GM18870 (cell line): ENCODE results near the gene CRACDL.
"Not testable (repeated sequence)": the region's sequence is repeated elsewhere in the genome, so short reads cannot be mapped to it uniquely, and the experiment has no call there.

Experiments used
- ATAC-seq: cut with Tn5 transposase; IDR thresholded peaks from one replicate; pipeline ENCODE4 v1.9.1; 2021; ENCODE audit warnings: moderate library complexity; ENCODE audit not compliant: unreplicated experiment

The CRACDL gene

GRCh38 chr2:98907966-98908905 is 27.8 kb downstream of the CRACDL start:
- no peak for ATAC-seq

DNA sequence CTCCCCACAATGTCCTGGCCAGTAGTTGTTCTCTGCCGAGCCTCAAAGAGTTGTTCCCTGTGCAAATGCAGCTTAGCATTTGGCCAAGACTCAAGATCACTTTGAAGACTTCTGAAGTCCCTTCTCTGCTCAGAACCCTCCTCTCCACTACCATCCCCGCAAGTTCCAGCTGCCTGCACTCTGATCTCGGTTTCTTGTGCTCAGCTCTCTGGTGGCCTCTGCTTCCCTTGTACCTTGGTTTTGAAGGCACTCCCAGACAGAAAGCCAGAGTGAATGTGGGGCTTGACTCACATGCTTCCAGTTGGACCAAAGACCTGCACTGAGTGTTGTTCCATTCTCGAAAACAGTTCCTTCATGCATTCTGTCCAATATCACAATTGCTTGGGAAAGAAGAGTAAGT is 28.6 kb downstream of the CRACDL start:
- ATAC-seq = no peak

DNA sequence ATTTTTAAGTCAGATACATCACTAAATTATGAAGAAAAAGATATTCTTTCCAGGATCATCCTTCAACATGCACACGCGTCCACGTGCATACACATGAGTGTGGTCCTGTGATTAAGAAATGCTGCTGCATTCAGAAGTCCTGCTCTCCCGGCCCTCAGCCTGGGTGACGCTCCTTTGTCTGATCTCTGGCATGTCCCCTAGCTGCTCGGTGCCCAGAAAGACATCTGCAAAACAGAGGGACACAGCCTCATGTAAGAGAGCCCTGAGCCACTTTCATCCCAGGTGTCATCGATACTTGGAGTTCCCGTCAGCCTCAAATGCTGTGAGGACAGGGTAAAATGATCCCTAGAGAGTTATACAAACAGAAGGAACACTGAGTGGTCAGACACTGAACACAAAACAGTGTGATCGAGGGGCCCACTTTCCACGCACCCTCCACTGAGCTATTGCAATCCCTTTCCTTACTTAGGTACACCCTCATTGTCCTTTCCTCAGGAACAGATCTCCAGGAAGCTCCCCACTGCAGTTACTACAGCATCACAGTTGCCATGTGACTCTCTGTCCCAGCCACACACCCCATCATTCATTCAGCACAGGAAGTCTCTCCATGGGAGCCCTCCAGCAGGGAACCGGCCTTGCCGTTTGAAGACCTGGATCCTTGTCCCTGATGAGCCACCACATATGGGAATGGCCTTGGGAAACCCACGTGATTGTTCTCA is 32.1 kb downstream of the CRACDL start:
- ATAC-seq = no peak

DNA sequence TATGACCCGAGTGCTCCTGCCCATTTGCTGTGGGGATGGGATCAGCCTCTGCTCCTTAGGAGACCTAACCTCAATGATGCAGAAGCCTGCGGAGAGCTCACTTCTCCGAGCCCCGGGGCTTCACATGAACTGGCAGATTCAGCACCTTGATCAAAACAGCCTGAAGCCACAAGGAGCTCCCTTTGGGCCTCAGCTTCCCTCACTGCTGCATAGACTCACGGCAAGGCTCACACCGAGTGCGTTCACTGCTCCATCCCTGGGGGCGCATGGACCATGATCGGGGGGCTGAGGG is 33.0 kb downstream of the CRACDL start:
- ATAC-seq = no peak

DNA sequence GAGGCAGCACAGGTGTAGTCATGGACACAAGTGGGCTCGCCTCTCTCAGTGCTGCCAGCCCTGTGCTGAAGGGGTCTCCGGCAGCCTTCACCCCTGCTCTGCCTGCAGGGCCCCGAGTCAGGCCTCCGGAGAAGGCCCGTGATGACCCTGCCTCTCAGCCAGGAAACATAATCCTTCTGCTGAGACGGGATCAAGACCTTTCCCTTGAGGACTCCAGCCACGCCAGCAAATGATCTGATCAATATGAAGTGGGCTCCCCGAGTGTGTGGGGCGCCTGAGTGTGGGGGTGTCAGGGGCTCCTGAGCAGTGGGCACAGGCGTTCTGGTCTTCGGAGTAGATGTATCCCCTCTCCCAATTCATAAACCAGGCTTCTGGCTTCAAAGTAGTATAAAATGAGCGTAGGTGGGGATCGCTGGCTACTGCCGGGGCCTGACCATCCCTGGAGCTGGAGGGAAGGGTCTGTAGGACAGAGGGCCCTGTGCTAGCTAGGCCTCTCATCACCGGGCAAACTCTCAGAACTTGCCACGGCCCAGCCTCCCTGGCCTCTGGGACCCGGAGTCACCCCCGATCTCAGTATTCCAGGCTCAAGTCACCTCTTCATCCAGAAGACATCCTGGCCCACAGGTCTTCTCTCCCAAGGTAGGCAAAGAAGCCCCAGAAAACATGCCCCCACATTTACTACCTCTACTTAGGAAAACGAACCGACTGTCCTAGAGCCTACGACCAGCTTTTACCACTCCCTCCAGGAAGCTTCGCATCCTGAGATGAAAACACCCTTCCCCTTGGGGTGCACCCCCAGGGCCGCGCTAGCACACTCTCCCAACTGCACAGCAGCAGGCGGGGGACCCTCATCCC is 33.6 kb downstream of the CRACDL start:
- ATAC-seq = no peak

GRCh38 chr2:98901702-98902101 is 34.3 kb downstream of the CRACDL start:
- no peak for ATAC-seq

- ATAC-seq = no peak
Observed at GRCh38 chr2:98901291-98901690, 34.7 kb downstream of the CRACDL start.

- no peak for ATAC-seq
Observed at GRCh38 chr2:98900721-98901120, 35.3 kb downstream of the CRACDL start.

GRCh38 chr2:98899703-98900078 is 36.3 kb downstream of the CRACDL start:
- not testable (repeated sequence) for ATAC-seq

GRCh38 chr2:98899041-98899702 is 36.9 kb downstream of the CRACDL start:
- no peak for ATAC-seq

DNA sequence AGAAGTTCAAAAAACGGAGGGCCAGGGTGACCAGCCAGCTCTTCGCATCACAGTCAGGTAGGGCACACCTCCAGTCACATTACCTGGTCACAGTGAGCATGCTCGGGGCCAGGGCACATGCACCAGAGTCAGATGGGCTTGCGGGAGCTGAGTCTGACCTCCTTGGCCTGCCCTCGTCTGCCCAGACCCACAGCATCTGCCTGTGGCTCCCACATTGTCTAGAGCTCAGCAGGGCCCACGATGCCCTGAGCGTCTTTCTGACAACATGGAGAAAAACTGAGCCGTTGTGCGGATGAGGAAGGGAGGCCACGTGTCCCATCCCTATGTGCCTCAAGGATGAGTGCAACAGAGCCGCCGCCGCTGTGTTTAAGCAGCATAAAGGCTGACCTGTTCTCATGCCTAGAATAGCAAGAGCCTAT is 37.6 kb downstream of the CRACDL start:
- ATAC-seq = no peak

GRCh38 chr2:98897746-98898145 is 38.3 kb downstream of the CRACDL start:
- no peak for ATAC-seq

GRCh38 chr2:98896944-98897343 is 39.1 kb downstream of the CRACDL start:
- ATAC-seq = no peak

DNA sequence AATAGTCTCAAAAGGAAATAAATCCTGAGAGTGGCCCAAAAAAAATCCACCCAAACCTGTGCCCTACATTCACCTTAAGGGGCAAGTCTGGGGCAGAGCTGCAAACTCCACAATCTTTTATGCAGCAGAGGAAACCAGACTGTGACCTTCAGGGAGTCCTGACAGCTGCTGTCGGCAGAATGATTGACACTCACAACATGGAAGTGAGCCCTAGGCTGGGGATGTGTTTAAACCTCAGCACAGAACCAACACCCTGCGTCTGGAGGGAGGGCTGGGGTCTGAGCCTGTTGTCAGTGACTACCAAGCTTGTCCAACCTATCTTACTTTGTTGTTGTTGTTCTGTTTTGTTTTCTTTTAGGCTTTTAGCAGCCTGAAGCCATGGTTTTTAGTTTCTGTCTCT is 39.6 kb downstream of the CRACDL start:
- ATAC-seq = no peak

DNA sequence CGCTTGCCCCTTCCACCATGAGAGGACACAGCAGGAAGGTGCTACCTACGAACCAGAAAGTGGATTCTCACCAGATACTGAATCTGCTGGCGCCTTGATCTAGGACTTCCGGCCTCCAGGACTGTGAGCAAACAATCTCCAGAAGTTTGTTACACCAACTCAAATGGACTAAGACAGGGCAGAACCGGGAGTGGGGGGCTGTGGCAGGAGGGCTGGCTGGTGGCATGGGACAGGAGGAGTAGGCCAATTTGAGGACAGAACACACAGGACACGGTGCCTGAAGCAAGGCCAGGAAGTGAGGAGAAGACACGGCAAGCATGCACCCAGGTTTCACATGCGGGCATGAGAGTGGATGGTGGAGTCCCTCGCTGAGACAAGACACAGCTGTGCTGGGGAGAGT is 40.1 kb downstream of the CRACDL start:
- ATAC-seq = no peak

DNA sequence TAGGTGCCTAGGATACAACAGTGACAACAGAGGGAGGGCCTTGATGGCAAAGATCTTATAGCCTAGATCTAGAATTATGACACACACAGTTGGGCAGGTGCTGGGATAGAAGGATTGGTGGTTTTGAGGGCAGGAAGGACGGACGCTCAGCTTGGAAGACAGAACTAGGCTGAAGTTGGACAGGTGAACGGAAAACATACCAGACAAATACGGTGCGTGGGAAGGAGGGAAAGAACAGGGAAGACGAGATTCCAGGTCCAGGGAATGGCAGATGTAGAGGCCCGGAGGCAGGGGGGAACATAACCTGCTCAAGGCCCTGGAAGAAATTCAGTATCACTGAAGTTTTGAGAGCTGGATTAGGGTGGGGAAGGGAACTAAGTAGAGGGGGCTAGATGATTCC is 40.8 kb downstream of the CRACDL start:
- no peak for ATAC-seq

GRCh38 chr2:98894331-98895000 is 41.6 kb downstream of the CRACDL start:
- no peak for ATAC-seq

DNA sequence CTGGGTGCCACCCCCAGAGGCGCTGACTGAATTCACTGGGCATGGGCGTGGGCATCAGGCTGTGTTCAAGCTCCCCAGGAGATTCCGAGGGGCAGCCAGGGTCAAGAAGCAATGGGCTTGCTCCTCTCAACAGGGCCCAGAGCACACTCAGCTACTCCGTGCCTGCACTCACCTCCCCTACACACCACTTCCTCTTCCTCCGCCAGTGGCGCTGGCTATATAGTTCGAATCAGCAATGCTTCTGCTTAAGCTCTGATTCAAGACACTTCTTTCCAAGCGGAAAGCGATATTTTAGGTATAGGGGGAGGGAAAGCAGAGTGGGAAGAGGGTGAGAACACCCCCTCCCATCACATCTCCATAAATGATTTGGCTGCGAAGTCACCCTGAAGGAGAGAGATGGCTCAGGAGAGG is 42.1 kb downstream of the CRACDL start:
- no peak for ATAC-seq

DNA sequence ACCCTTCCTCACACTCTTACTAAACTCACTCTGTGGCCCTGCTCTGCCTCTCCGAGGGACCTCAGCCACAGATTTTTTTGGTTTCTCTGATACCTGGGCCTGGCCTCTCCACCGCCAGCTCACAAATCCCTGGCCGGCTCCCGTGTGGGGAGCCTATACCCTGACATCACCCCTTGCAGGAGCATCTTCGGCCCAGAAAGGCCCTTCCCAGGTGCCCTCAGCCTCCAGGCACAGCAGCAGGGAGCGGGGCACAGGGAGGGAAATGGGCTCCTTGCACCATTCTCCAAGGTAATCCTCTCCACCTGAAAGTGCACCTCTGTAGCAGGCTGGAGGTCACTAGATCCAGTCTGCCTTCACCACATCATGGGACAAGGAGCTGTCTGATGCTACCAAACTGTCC is 43.2 kb downstream of the CRACDL start:
- no peak for ATAC-seq

GRCh38 chr2:98891591-98891990 is 44.4 kb downstream of the CRACDL start:
- ATAC-seq = no peak
